HG02840 (cell line): Measurements from ENCODE around the gene TP53AIP1.

Source experiments
- ATAC-seq: cut with Tn5 transposase; IDR thresholded peaks from one replicate; pipeline ENCODE4 v1.9.1; 2021; ENCODE audit warnings: mild to moderate bottlenecking, moderate library complexity, moderate number of reproducible peaks; ENCODE audit not compliant: unreplicated experiment, low FRiP score

TP53AIP1 gene

DNA sequence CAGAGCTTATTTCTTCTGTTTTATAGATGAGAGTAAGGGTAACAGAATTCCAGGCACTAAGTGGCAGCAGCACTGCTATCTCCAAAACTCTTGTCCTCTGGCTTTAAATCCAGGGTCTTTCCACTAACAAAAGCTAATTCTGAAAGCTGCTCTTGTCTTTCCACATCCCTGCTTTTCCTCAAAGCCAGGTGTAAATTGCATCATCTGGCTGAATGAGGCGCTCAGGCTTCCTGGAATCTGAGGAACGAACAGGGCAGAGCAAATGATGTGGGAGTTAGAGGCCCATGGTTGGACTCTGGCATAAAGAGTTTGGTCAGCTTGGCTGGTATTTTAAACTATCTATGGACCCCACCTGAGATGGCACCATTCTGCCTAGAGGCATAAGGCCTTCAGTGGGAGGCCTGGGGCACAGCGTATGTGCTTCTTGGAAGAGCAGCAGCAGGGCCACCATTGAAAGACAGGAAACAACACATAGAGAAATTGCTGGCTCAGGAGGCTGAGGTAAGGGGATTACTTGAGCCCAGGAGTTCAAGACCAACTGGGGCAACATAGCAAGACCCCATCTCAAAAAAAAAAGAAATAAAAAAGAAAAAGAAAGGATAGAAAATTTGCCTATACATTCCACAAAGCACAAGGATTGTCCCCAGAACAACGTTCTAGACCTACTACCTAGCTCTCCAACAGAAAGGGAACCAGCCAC is 49.7 kb downstream of the TP53AIP1 start:
- ATAC-seq, result no peak

DNA sequence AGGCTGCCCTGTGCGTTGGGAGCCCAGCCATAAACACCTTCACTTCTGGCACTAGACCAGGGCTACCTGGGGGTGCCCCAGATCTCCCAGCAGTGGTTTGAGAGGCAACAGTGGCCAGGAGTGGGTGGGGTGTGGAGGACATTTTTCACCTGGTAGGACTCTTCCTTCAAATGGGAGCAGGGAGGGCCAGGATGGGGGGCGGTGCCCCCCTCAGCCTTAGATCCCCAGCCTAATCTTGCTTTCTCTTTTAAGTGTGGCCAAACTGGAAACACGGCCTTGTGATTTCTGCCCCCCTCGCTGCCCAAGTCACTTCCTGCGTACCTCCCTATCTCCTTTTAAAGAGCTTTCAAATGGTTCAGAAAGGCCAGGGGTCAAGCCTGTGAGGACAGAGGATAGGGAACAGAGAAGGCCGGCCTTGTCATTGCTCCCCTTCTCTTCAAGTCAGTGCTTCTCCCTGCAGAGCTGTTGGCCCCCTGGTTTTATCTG is 50.7 kb downstream of the TP53AIP1 start:
- ATAC-seq, result no peak

GRCh38 chr11:128890543-128891368 is 51.9 kb downstream of the TP53AIP1 start, which contains the start of gene KCNJ5:
Gene KCNJ5 (plus strand): TSS chr11:128891356. CDS start chr11:128911274, 19,918 bp downstream.
- no peak for ATAC-seq

DNA sequence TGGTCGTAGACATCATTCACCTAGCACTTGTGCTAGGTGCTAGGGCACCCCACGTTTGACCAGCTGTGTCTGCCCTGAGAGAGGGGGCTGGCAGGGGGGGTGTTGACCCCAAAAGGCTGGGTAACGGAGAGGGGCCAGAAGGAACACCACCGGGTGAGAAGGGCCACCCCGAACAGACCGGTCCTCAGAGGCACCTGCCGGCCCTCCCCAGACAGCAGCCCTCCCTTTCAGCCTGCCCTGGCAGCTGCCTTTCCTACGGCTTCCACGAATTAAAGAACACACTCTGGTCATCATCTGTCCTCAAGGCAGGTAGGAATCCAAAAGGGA is 52.5 kb downstream of the TP53AIP1 start:
- no peak for ATAC-seq

DNA sequence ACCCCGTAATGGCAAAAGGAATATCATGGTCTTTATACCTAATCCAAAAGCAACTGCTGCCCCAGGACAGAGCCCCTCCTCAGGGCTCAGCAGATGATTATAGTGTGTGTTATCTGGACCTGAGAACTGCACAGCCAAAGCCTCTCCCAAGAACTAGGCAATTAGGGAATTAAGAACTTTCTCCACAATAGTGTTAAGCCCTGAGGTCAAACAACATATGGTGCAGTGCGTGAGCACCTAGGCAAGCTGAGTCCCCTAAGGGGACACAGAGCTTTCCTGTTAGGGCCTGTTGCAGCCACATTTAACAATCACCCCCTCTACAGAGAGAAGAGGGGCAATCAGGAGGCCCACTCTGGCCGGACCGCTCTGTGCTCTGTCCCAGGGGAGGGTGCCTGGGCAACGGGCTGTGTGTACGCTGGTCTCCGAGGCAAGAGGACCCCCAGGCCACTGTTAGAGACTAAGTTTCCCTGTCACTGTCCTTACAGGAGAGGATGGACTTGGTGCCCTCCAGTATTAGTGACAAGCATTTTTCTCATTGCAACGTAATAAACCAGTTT is 52.9 kb downstream of the TP53AIP1 start:
- ATAC-seq, result no peak

DNA sequence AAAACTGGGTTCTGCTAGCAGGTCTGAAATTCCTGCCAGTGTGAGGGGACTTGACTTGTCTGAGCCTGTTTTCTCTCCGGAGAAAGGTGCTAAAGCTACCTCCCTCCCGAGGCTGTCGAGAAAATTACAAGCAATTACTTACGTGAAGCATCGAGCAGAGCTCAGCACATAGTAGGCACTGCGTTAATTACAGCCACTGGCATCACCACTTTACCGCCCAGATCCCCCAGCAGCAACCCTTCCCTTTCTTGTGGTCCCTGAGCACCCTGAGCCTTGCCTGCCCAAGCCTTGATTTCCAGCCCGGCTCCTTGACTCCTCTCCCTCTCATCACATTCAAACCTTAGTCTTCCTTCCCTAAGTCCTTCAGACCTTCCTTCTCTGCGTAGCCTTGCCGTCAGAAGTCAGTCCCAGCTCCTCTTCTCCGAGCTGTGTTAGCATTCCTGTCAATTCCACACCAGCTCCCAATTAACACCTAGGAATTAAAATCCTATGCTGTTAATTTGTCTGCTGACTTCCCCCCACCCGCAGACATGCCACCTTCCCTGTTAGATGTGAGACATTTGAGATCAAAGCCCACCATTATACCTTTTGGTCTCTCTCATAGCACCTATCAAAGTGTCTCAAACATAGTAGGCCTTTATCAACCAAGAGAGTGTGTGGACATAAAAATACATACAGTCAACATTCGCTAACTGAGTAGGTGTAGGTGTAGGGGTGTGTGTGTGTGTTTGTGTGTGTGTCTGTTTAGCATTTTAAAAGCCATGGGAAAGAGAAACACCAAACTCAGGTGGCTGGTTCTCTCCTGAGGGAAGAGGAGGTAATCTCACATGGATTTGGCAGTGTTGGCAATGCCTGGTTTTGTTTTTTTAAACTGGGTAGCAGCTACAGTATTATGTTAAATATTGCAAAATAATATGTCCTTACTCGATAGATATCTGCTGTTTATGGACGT is 54.4 kb downstream of the TP53AIP1 start:
- ATAC-seq, result no peak

- no peak for ATAC-seq
Measured at GRCh38 chr11:128886406-128887124, 56.1 kb downstream of the TP53AIP1 start.
